Ovary (tissue), 9 donors: Measurements from ENCODE around the gene ERAP2. TPM values are rescaled to one million over a fixed set of nuclear protein-coding genes. Genes with fewer than 3 reads are reported as not detected.

Experiments
- DNase-seq, 5 donors: peaks; one replicate each; pipeline ENCODE4 v3.0.0-alpha.2; 2019 to 2020
- H3K27ac ChIP-seq, 2 donors: fragments of 200-600 bp; one replicate each; pipeline versions ENCODE4 v1.5.1 to v1.8.0; 2019 to 2022
- H3K27me3 ChIP-seq: fragments of 200-600 bp; one replicate; pipeline ENCODE4 v1.8.0; 2022
- H3K36me3 ChIP-seq: fragments of 200-600 bp; sonication (generic); one replicate; pipeline ENCODE4 v1.5.1; 2019
- H3K4me1 ChIP-seq: one replicate; pipeline ENCODE4 v1.8.1; 2013; ENCODE audit warnings: mild to moderate bottlenecking, moderate library complexity; ENCODE audit not compliant: insufficient read depth
- H3K4me3 ChIP-seq: fragments of 200-600 bp; sonication (generic); one replicate; pipeline ENCODE4 v1.5.1; 2017
- H3K9me3 ChIP-seq, 2 donors: fragments of 200-600 bp in 1 of 2; sonication (generic) in 1 of 2; one replicate each; pipeline versions ENCODE4 v1.5.1 to v1.8.1; 2013 to 2019; ENCODE audit warnings: mild to moderate bottlenecking in 1 of 2, moderate library complexity in 1 of 2
- CTCF ChIP-seq, 3 donors: fragments of 450-650 bp in 2 of 3; fragments of 200-600 bp in 1 of 3; IDR thresholded peaks; one replicate each; pipeline versions ENCODE4 v1.5.1 to v1.8.0; 2016 to 2022; ENCODE audit warnings: antibody characterized with exemption in 3 of 3, mild to moderate bottlenecking in 1 of 3
- EP300 ChIP-seq: sonication (generic); formaldehyde crosslinking; IDR thresholded peaks from one replicate; pipeline ENCODE4 v1.6.1; 2017; ENCODE audit warnings: antibody characterized with exemption
- POLR2A ChIP-seq: fragments of 450-650 bp; IDR thresholded peaks from one replicate; pipeline ENCODE4 v1.6.1; 2017; ENCODE audit warnings: antibody characterized with exemption, mild to moderate bottlenecking, moderate library complexity
- WGBS, 3 donors: extraction: QIAGEN DNeasy Blood & Tissue Kit in 1 of 3; methylation state at CpG; one replicate each; pipeline versions ENCODE4 v1.1.5 to v1.1.7; 2013 to 2017; 5-methylcytosine and 5-hydroxymethylcytosine counted together
- intact Hi-C, 4 donors: fragments of 100-400 bp; cut with DNase I; formaldehyde crosslinking; loops; one replicate each; pipeline versions ENCODE4 v1.11.0 to v1.15.1; 2022 to 2023
- polyA plus RNA-seq, 2 donors: library from polyadenylated mRNA; stranded (reverse); fragments of 200-250 nt in 1 of 2; fragments of 350-450 nt in 1 of 2; fragmentation: Illumina TruSeq in 1 of 2; extraction: RNeasy Lipid Tissue Mini Kit (QIAGEN cat#74804) in 1 of 2; gene quantifications; one replicate each; pipeline ENCODE4 v1.2.3, GENCODE V29; 2013 to 2014
- total RNA-seq, 7 donors: library from RNA; depleted of rRNA in 2 of 7; stranded (reverse); fragments of >200 nt in 2 of 7; fragmentation: NEBNext Ultra II Directional in 3 of 7; extraction: Animal tissue kit (Norgen Biotek cat#: 25700) in 3 of 7; gene quantifications; one replicate each; pipeline versions ENCODE4 v1.1.0 to v1.2.4, GENCODE V29; 2016 to 2023
- donor health status: DM: no; HTN: no; CAD: no; lungs with moderate emphysema.
- donor health status: DM: no; HTN: no; CAD: no.
- donor health status: Bipolar disorder and iron deficiency.
- donor health status: DM: yes; HTN: yes; CAD: no.
- donor health status: DM: no; HTN: no; CAD: no.
- donor health status: DM: yes; HTN: yes; CAD: no.

ERAP2 gene
- total and polyA plus RNA-seq, 9 donors, result 1.3 to 22.0 (median 15.9) TPM

GRCh38 chr5:96896276-96896675 lies 20.0 kb downstream of the ERAP2 start:
- Histone ChIP-seq H3K9me3 (no peaks in the 10 kb centered on the region), H3K4me3 (no peak overlapping the region), H3K27ac (no peak overlapping the region), H3K4me1 (no peaks in the 10 kb centered on the region), H3K27me3 (no peaks in the 10 kb centered on the region), H3K36me3 (no peaks in the 10 kb centered on the region)
- intact Hi-C loops, result no loop called here
- WGBS, 3 donors, result 79 to 91% (median 88%) methylated on average over 4 of the region's 4 CpGs
- DNase-seq, result no peak
- no peak for TF ChIP-seq CTCF (IDR thresholded peaks at IDR 0.05)
- TF ChIP-seq POLR2A, result no peak
- no peak for TF ChIP-seq EP300

GRCh38 chr5:96896806-96897205 lies 20.5 kb downstream of the ERAP2 start:
- no peaks in the 10 kb centered on the region for H3K4me1 ChIP-seq
- 63 to 76% (median 75%) methylated on average over 3 of the region's 3 CpGs for WGBS, 3 donors
- no peaks in the 10 kb centered on the region for H3K9me3 ChIP-seq
- no peak overlapping the region for H3K4me3 ChIP-seq
- H3K36me3 ChIP-seq, result no peaks in the 10 kb centered on the region
- no peaks in the 10 kb centered on the region for H3K27me3 ChIP-seq
- TF ChIP-seq CTCF (IDR thresholded peaks at IDR 0.05) (no peak), POLR2A (no peak), EP300 (no peak)
- no peak for DNase-seq
- H3K27ac ChIP-seq, result no peak overlapping the region
- intact Hi-C loops, result no loop called here

- Histone ChIP-seq H3K27ac (no peak overlapping the region), H3K4me3 (no peak overlapping the region), H3K27me3 (no peaks in the 10 kb centered on the region), H3K9me3 (no peaks in the 10 kb centered on the region), H3K4me1 (no peaks in the 10 kb centered on the region), H3K36me3 (no peaks in the 10 kb centered on the region)
- DNase-seq, result no peak
- no peak for TF ChIP-seq CTCF (IDR thresholded peaks at IDR 0.05)
- no peak for TF ChIP-seq POLR2A
- no peak for TF ChIP-seq EP300
- 87 to 91% (median 87%) methylated on average over 6 of the region's 6 CpGs for WGBS, 3 donors
- intact Hi-C loops, result no loop called here
These were observed 25.1 kb downstream of the ERAP2 start for GRCh38 chr5:96901384-96901783.

GRCh38 chr5:96901841-96902240 lies 25.5 kb downstream of the ERAP2 start:
- intact Hi-C loops, result no loop called here
- Histone ChIP-seq H3K27ac (no peak overlapping the region), H3K9me3 (no peaks in the 10 kb centered on the region), H3K4me1 (no peaks in the 10 kb centered on the region), H3K27me3 (no peaks in the 10 kb centered on the region), H3K36me3 (no peaks in the 10 kb centered on the region), H3K4me3 (no peak overlapping the region)
- 86 to 100% (median 88%) methylated on average over 1 of the region's 1 CpG for WGBS, 3 donors
- no peak for DNase-seq
- no peak for TF ChIP-seq POLR2A
- TF ChIP-seq EP300, result no peak
- TF ChIP-seq CTCF (IDR thresholded peaks at IDR 0.05), result no peak

- TF ChIP-seq POLR2A, result no peak
- no peak for TF ChIP-seq CTCF (IDR thresholded peaks at IDR 0.05)
- TF ChIP-seq EP300, result no peak
- no peak overlapping the region for H3K4me3 ChIP-seq
- H3K27me3 ChIP-seq, result no peaks in the 10 kb centered on the region
- H3K4me1 ChIP-seq, result no peaks in the 10 kb centered on the region
- DNase-seq, result no peak
- no peaks in the 10 kb centered on the region for H3K9me3 ChIP-seq
- WGBS, 3 donors, result 78 to 99% (median 83%) methylated on average over 3 of the region's 3 CpGs
- no peak overlapping the region for H3K27ac ChIP-seq
- H3K36me3 ChIP-seq, result no peaks in the 10 kb centered on the region
- intact Hi-C loops, result no loop called here
These were observed 26.6 kb downstream of the ERAP2 start for GRCh38 chr5:96902876-96903275.
